Gastrocnemius medialis (tissue), 4 donors: ENCODE measurements around the gene PERP. TPM values are rescaled to one million over a fixed set of nuclear protein-coding genes. Genes with fewer than 3 reads are reported as not detected.
A peak's percentile ranks its signal among the peaks of the same experiment; 100 is the strongest.

ENCODE experiments used
- ATAC-seq, 2 donors: fragments of 150-250 bp; one replicate each; pipeline ENCODE4 v1.9.1; 2016
- DNase-seq, 2 donors: peaks; one replicate each; pipeline ENCODE4 v3.0.0-alpha.2; 2019
- H3K27ac ChIP-seq, 4 donors: fragments of 200-600 bp; sonication (generic); 1 replicate in 1 of 4; 2 replicates in 3 of 4; pipeline ENCODE4 v1.5.1; 2016 to 2018; ENCODE audit warnings: mild to moderate bottlenecking in 2 of 4, moderate library complexity in 1 of 4
- H3K27me3 ChIP-seq, 3 donors: fragments of 200-600 bp; sonication (generic) in 2 of 3; 1 replicate in 1 of 3; 2 replicates in 2 of 3; pipeline versions ENCODE4 v1.5.1 to v1.6.0; 2016 to 2019; ENCODE audit warnings: mild to moderate bottlenecking in 1 of 3, moderate library complexity in 1 of 3
- H3K36me3 ChIP-seq, 2 donors: fragments of 200-600 bp; sonication (generic) in 1 of 2; one replicate each; pipeline ENCODE4 v1.5.1; 2017 to 2018
- H3K4me1 ChIP-seq, 2 donors: fragments of 200-600 bp; sonication (generic) in 1 of 2; one replicate each; pipeline ENCODE4 v1.5.1; 2016 to 2017; ENCODE audit warnings: mild to moderate bottlenecking in 2 of 2
- H3K4me3 ChIP-seq, 4 donors: fragments of 200-600 bp; sonication (generic) in 3 of 4; 1 replicate in 1 of 4; 2 replicates in 3 of 4; pipeline ENCODE4 v1.5.1; 2016 to 2019; ENCODE audit warnings: mild to moderate bottlenecking in 2 of 4
- H3K9me3 ChIP-seq, 3 donors: fragments of 200-600 bp; sonication (generic) in 2 of 3; 1 replicate in 1 of 3; 2 replicates in 2 of 3; pipeline ENCODE4 v1.5.1; 2016 to 2019
- CTCF ChIP-seq, 5 experiments: fragments of 450-650 bp in 3 of 5; fragments of 200-600 bp in 2 of 5; sonication (generic) in 2 of 5; IDR thresholded peaks in 4 of 5; conservative IDR thresholded peaks in 1 of 5; 1 replicate in 4 of 5; 2 replicates in 1 of 5; pipeline ENCODE4 v1.5.1; 2016 to 2019; ENCODE audit warnings: antibody characterized with exemption in 5 of 5, mild to moderate bottlenecking in 3 of 5, moderate library complexity in 3 of 5
- POLR2A ChIP-seq, 2 donors: fragments of 450-650 bp; IDR thresholded peaks; one replicate each; pipeline ENCODE4 v1.6.1; 2017; ENCODE audit warnings: antibody characterized with exemption in 2 of 2, mild to moderate bottlenecking in 2 of 2, moderate library complexity in 2 of 2
- in situ Hi-C, 4 donors: fragments of 200-750 bp; cut with MboI; loops; one replicate each; pipeline versions ENCODE4 v1.15.0 to v1.8.0; 2017; ENCODE audit warnings: low sequenced_read_pairs in 4 of 4
- intact Hi-C: fragments of 100-400 bp; cut with DNase I; formaldehyde crosslinking; loops from one replicate; pipeline ENCODE4 v1.15.1; 2023; ENCODE audit warnings: low total_unique reads
- total RNA-seq, 4 donors: library from RNA; depleted of rRNA; stranded (reverse); fragments of >200 nt; gene quantifications; one replicate each; pipeline versions ENCODE4 v1.1.0 to v1.2.3, GENCODE V29; 2016

The PERP gene
- total RNA-seq, 4 donors from 2014 or later, result 1.5 to 3.1 (median 2.1) TPM

- H3K27me3 ChIP-seq, result peaks cover 0 to 3% (median 0%) of the 10 kb centered on the region in 3 donors
- H3K27ac ChIP-seq, result no peak overlapping the region
- H3K36me3 ChIP-seq, result no peaks in the 10 kb centered on the region
- H3K4me3 ChIP-seq, result no peak overlapping the region
- H3K4me1 ChIP-seq, result no peaks in the 10 kb centered on the region
- in situ Hi-C loops (loop anchor here (5.0 to 25.0 kb wide), 10 partner anchors 111 to 661 kb away; partner anchors contain the start of genes HEBP2 (in 3 of the 4) and CCDC28A (in 2 of the 4)), intact Hi-C loops (no loop called here)
- DNase-seq (no peak), ATAC-seq (no peak)
- TF ChIP-seq CTCF (IDR thresholded peaks at IDR 0.05 in 4 of 5, conservative IDR thresholded peaks at IDR 0.05 in 1 of 5) (no peak), POLR2A (IDR thresholded peaks at IDR 0.05) (no peak)
- H3K9me3 ChIP-seq, result no peaks in the 10 kb centered on the region
Measured at GRCh38 chr6:138113588-138114210, 6.5 kb upstream of the PERP start.

GRCh38 chr6:138110229-138110628 is 3.0 kb upstream of the PERP start:
- H3K4me1 ChIP-seq, result peaks cover 0 to 3% of the 10 kb centered on the region in 2 donors
- no peak for TF ChIP-seq CTCF (IDR thresholded peaks at IDR 0.05 in 4 of 5, conservative IDR thresholded peaks at IDR 0.05 in 1 of 5)
- no peaks in the 10 kb centered on the region for H3K9me3 ChIP-seq
- intact Hi-C loops (no loop called here), in situ Hi-C loops (loop anchor here (5.0 to 25.0 kb wide), 10 partner anchors 108 to 665 kb away; partner anchors contain the start of genes HEBP2 (in 3 of the 4) and CCDC28A (in 2 of the 4))
- H3K27me3 ChIP-seq, result peaks cover 13 to 32% (median 27%) of the 10 kb centered on the region in 3 donors
- no peak for DNase-seq
- ATAC-seq, result no peak
- no peak overlapping the region for H3K4me3 ChIP-seq
- H3K36me3 ChIP-seq, result no peaks in the 10 kb centered on the region
- H3K27ac ChIP-seq, result no peak overlapping the region

GRCh38 chr6:138109042-138109997 is 2.1 kb upstream of the PERP start:
- H3K27ac ChIP-seq, result no peak overlapping the region
- DNase-seq (peak in 1 of 2 donors; percentile 40), ATAC-seq (no peak)
- no peak for TF ChIP-seq POLR2A (IDR thresholded peaks at IDR 0.05)
- TF ChIP-seq CTCF (IDR thresholded peaks at IDR 0.05 in 4 of 5, conservative IDR thresholded peaks at IDR 0.05 in 1 of 5), result peak; percentile 76 to 97 (median 85)
- peaks cover 18 to 38% (median 27%) of the 10 kb centered on the region in 3 donors for H3K27me3 ChIP-seq
- H3K9me3 ChIP-seq, result no peaks in the 10 kb centered on the region
- in situ Hi-C loops (loop anchor here in 2 of 4 donors (25.0 kb wide), 2 partner anchors 397 to 653 kb away; partner anchors contain the start of gene CCDC28A (in 1 of the 2)), intact Hi-C loops (loop anchor here (1.0 to 5.0 kb wide), 4 partner anchors 108 to 663 kb away; partner anchors contain the start of genes CCDC28A and TNFAIP3)
- peaks cover 0 to 3% of the 10 kb centered on the region in 2 donors for H3K4me1 ChIP-seq
- H3K4me3 ChIP-seq, result no peak overlapping the region
- no peaks in the 10 kb centered on the region for H3K36me3 ChIP-seq

- Histone ChIP-seq H3K4me3 (peak overlapping the region; percentile 63 to 68 (median 66)), H3K4me1 (peaks cover 0 to 3% of the 10 kb centered on the region in 2 donors), H3K9me3 (no peaks in the 10 kb centered on the region), H3K36me3 (no peaks in the 10 kb centered on the region), H3K27me3 (peaks cover 26 to 43% (median 31%) of the 10 kb centered on the region in 3 donors), H3K27ac (peak overlapping the region in 1 of 4 donors; percentile 45)
- DNase-seq (no peak), ATAC-seq (peak; percentile 6 to 16)
- intact Hi-C loops, result loop anchor here (2.0 to 5.0 kb wide), 3 partner anchors 241 to 664 kb away; partner anchors contain the start of genes CCDC28A and TNFAIP3
- TF ChIP-seq CTCF (IDR thresholded peaks at IDR 0.05 in 4 of 5, conservative IDR thresholded peaks at IDR 0.05 in 1 of 5) (no peak), POLR2A (IDR thresholded peaks at IDR 0.05) (no peak)
- in situ Hi-C loops, result loop anchor here in 2 of 4 donors (25.0 kb wide), 2 partner anchors 396 to 654 kb away; partner anchors contain the start of gene CCDC28A (in 1 of the 2)
Measured at GRCh38 chr6:138107752-138108592, 753 bp upstream of the PERP start.
